Lower lobe of right lung (tissue), 2 donors: ENCODE data around the gene MBNL3. TPM values are rescaled to one million over a fixed set of nuclear protein-coding genes. Genes with fewer than 3 reads are reported as not detected.

ENCODE experiments used
- ATAC-seq, 2 donors: fragments of 200-7000 bp; cut with Tn5 transposase; one replicate each; pipeline ENCODE4 v1.9.1; 2020 to 2022; ENCODE audit warnings: mild to moderate bottlenecking in 2 of 2, moderate library complexity in 2 of 2
- DNase-seq: peaks from one replicate; pipeline ENCODE4 v3.0.0-alpha.2; 2020
- H3K27ac ChIP-seq: fragments of 200-600 bp; one replicate; pipeline ENCODE4 v1.8.0; 2022
- H3K27me3 ChIP-seq: fragments of 200-600 bp; one replicate; pipeline ENCODE4 v1.8.0; 2022; ENCODE audit warnings: low read depth
- H3K36me3 ChIP-seq: fragments of 200-600 bp; one replicate; pipeline ENCODE4 v1.8.0; 2022; ENCODE audit warnings: mild to moderate bottlenecking
- H3K4me1 ChIP-seq: fragments of 200-600 bp; one replicate; pipeline ENCODE4 v1.8.0; 2022
- H3K4me3 ChIP-seq: fragments of 200-600 bp; one replicate; pipeline ENCODE4 v1.8.0; 2022; ENCODE audit warnings: mild to moderate bottlenecking
- H3K9me3 ChIP-seq: fragments of 200-600 bp; one replicate; pipeline ENCODE4 v1.8.0; 2022
- CTCF ChIP-seq: fragments of 200-600 bp; IDR thresholded peaks from one replicate; pipeline ENCODE4 v1.8.0; 2022; ENCODE audit warnings: antibody characterized with exemption, mild to moderate bottlenecking
- intact Hi-C: fragments of 100-400 bp; cut with DNase I; formaldehyde crosslinking; loops from one replicate; pipeline ENCODE4 v1.11.0; 2022
- total RNA-seq: library from RNA; stranded (reverse); fragmentation: NEBNext Ultra II Directional; extraction: Animal tissue kit (Norgen Biotek cat#: 25700); gene quantifications from one replicate; pipeline ENCODE4 v1.2.1, GENCODE V29; 2021
- donor health status: DM: no; HTN: yes; CAD: no; lungs with severe emphysema.

Gene MBNL3
- total RNA-seq, 1 donor from 2014 or later, result 24.3 TPM

- Histone ChIP-seq H3K27ac (no peak overlapping the region), H3K36me3 (no peaks in the 10 kb centered on the region), H3K9me3 (no peaks in the 10 kb centered on the region), H3K27me3 (no peaks in the 10 kb centered on the region), H3K4me3 (no peak overlapping the region), H3K4me1 (no peaks in the 10 kb centered on the region)
- no peak for DNase-seq
- no peak for ATAC-seq
- no peak for TF ChIP-seq CTCF
- intact Hi-C loops, result no loop called here
These were observed 55.3 kb downstream of the MBNL3 start for GRCh38 chrX:132433551-132433950.

- Histone ChIP-seq H3K4me1 (no peaks in the 10 kb centered on the region), H3K4me3 (no peak overlapping the region), H3K36me3 (no peaks in the 10 kb centered on the region), H3K27ac (no peak overlapping the region), H3K27me3 (no peaks in the 10 kb centered on the region), H3K9me3 (no peaks in the 10 kb centered on the region)
- intact Hi-C loops, result no loop called here
- no peak for TF ChIP-seq CTCF
- no peak for ATAC-seq
- no peak for DNase-seq
These were observed 55.8 kb downstream of the MBNL3 start for GRCh38 chrX:132433001-132433400.

GRCh38 chrX:132428896-132429295, 59.9 kb downstream of the MBNL3 start:
- Histone ChIP-seq H3K27ac (no peak overlapping the region), H3K4me1 (no peaks in the 10 kb centered on the region), H3K9me3 (no peaks in the 10 kb centered on the region), H3K27me3 (no peaks in the 10 kb centered on the region), H3K36me3 (no peaks in the 10 kb centered on the region), H3K4me3 (no peak overlapping the region)
- TF ChIP-seq CTCF, result no peak
- intact Hi-C loops, result no loop called here
- ATAC-seq (no peak), DNase-seq (no peak)

- H3K9me3 ChIP-seq, result no peaks in the 10 kb centered on the region
- DNase-seq (no peak), ATAC-seq (no peak)
- no peaks in the 10 kb centered on the region for H3K36me3 ChIP-seq
- H3K4me1 ChIP-seq, result no peaks in the 10 kb centered on the region
- TF ChIP-seq CTCF, result no peak
- no peak overlapping the region for H3K27ac ChIP-seq
- no peaks in the 10 kb centered on the region for H3K27me3 ChIP-seq
- intact Hi-C loops, result no loop called here
- no peak overlapping the region for H3K4me3 ChIP-seq
These were observed 62.0 kb downstream of the MBNL3 start for GRCh38 chrX:132426695-132427281.

GRCh38 chrX:132425744-132426318, 63.0 kb downstream of the MBNL3 start:
- Histone ChIP-seq H3K27me3 (no peaks in the 10 kb centered on the region), H3K4me1 (no peaks in the 10 kb centered on the region), H3K27ac (no peak overlapping the region), H3K9me3 (no peaks in the 10 kb centered on the region), H3K4me3 (no peak overlapping the region), H3K36me3 (no peaks in the 10 kb centered on the region)
- TF ChIP-seq CTCF, result no peak
- intact Hi-C loops, result no loop called here
- no peak for DNase-seq
- no peak for ATAC-seq
